NOMO-1 (cell line): ENCODE results near the gene UCHL5.
"Not testable (repeated sequence)": the region's sequence is repeated elsewhere in the genome, so short reads cannot be mapped to it uniquely, and the experiment has no call there.

Source experiments
- DNase-seq, 2 experiments: peaks; one replicate each; lab custom pipeline; 2025; ENCODE audit not compliant: unreplicated experiment in 2 of 2; lab: John Stamatoyannopoulos, UW

Gene UCHL5

GRCh38 chr1:193013707-193014106 lies 45.5 kb downstream of the UCHL5 start:
- DNase-seq = no peak

DNA sequence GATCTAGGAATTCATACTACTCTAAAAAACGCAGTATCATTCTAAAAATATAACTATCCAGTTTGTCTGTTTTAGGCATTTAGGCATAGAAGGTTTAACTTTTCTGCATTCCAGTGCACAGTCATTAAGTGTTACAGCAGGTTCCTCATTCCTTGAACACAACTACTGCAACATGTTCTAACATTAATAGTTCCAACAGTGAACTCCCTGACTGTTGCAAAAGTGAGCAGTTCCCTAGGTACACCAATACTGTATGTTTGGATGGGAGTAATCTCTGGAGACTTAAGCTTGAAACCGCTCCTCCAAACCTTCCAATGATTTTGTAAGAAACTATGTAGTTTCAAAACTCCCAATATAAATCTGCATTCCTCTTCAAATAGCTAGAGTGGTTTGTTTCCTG lies 46.2 kb downstream of the UCHL5 start:
- no peak for DNase-seq

DNA sequence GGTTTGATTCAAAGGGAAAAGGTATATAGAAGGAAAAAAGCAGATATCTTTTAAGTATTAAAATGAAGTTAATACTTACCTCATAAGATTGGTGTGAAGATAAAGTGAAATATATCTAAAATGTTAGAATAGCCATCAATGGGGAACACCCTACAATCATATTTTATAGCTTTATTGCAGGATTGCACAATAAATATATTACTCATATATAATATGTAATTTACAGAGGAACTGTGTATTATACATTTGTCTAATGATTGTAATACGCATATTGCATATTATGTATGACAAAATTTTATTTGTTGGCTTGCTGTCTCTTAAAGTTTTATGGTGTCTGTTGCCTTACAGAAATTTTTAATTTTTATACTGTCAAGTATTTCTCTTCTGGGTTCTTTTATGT lies 47.8 kb downstream of the UCHL5 start:
- no peak for DNase-seq

GRCh38 chr1:193009501-193009900 lies 49.7 kb downstream of the UCHL5 start:
- DNase-seq = no peak

- no peak for DNase-seq
Measured at GRCh38 chr1:193005785-193006184, 53.4 kb downstream of the UCHL5 start.

GRCh38 chr1:192998536-192998935 lies 60.6 kb downstream of the UCHL5 start:
- no peak for DNase-seq

DNA sequence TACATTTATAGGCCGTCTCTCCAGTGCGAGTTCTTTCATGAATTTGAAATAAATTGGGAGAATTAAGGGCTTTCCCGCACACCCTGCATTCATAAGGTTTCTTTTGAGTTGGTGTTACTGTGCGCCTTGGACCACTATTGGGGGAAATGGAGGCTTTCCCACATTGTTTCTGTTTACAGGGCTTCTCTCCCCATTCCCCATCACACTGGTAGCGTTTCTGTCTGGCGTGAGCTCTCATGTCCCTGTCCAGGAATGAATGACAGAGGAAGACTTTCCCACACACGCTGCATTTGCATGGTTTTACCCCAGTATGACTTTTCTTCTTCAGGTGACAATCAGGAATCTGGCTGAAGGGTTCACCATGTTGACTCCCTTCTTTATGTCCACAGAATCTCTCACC lies 65.0 kb downstream of the UCHL5 start:
- DNase-seq = no peak

DNA sequence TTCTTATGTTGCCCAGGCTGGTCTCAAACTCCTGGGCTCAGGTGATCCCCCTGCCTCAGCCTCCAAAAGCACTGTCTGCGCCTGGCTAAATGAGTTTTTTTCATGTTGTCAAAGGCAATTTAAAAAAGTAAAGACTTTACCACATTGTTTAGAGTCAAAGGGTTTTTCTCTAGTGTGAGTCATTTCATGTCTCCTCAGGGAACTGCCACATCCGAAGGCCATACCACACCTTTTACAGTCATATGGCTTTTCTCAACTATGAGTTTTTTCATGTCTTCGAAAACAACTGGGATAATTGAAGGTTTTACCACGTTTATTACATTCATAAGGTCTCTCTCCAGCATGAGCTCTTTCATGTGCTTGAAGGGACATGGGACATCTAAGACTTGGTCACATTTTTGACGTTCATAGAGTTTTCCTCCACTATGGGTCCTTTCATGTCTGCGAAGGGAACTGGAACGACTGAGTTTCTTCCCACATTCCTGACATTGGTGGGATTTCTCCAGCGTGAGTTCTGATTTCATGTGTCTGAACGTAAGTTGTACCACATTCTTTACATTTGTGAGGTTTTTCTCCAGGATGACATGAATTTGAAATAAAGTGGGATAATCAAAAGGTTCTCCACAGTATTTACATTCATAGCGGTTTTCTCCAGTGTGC lies 65.6 kb downstream of the UCHL5 start:
- DNase-seq = no peak

GRCh38 chr1:192986748-192987334 lies 72.3 kb downstream of the UCHL5 start:
- not testable (repeated sequence) for DNase-seq

GRCh38 chr1:192986110-192986747 lies 72.9 kb downstream of the UCHL5 start:
- no peak for DNase-seq

GRCh38 chr1:192984080-192984479 lies 75.1 kb downstream of the UCHL5 start:
- no peak for DNase-seq

DNA sequence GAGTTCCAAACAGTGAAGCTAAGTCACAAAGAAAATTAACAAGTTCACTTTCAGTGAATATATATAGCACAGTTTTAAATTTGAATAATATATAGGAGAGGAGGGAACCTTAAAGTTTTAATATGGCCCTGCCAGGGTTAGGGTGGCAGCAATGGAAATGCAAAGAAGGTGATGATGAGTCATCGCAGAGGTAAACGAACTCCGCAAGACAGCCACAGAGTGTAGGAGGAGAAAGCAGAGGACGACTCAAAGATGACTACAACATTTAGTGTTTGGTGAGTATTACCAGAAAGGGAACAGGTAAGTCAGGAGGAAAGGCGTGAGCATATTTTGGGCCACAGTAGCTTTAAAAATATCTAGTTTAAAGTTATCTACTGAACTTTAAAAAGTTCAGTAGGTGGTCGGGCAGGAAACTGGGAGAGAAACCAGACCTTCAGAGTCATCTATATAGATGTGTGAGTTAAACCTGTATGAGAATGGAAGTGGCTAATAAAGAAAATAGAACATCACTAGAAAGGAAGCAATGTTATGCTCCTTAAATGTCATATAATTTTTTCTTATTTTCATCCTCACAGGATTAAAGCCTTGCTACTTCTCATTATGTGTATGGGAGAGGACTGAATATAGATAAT lies 75.7 kb downstream of the UCHL5 start:
- no peak for DNase-seq

DNA sequence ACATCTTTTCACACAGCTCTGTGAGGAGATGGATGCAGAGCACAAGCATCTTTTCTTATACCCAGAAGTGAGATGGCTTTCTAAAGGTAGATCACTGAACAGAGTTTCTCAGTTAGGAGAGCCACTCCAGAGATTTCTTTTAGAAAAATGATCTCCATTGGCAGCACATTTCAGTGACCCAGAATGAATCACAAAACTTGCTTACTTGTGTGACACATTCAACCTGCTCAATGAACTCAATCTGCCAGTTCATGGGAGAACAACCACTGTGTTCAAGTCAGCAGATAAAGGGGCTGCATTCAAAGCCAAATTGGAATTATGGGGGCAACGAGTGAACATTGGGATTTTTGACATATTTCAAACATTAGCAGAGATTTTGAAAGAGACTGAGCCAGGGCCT lies 78.3 kb downstream of the UCHL5 start:
- no peak for DNase-seq

DNA sequence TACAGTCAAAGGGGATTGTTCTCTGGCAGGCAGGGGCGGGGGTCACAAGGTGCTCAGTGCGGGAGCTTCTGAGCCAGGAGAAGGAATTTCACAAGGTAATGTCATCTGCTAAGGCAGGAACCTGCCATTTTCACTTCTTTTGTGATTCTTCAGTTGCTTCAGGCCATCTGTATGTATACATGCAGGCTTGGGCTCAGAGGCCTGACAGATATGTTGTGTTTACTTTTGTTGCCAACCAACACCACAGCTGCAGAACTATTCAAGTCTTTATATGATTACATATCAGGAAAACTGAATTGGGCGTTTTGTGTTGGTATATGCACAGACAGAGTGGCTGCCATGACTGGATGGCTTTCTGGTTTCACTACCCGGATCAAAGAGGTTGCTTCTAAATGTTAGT lies 78.8 kb downstream of the UCHL5 start:
- not testable (repeated sequence) for DNase-seq

DNA sequence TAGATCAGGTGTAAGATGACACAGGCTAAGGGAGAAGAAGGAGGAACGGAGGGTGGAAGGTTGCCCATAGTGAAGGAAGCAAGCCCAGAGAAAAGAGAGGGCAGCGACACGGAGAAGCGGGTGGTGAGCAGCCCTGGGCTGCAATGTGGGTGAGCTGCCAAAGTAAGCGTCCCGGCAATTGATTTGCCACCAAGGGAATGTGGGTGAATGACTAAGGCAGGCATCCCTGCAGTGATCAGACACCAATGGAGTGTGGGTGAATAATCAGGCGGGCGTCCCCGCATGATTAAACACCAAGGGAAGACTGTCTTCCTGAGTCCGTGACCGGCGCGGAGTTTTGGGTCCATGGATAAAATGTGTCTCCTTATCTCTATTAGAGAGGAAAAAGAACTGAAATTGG lies 79.6 kb downstream of the UCHL5 start:
- DNase-seq = no peak

DNA sequence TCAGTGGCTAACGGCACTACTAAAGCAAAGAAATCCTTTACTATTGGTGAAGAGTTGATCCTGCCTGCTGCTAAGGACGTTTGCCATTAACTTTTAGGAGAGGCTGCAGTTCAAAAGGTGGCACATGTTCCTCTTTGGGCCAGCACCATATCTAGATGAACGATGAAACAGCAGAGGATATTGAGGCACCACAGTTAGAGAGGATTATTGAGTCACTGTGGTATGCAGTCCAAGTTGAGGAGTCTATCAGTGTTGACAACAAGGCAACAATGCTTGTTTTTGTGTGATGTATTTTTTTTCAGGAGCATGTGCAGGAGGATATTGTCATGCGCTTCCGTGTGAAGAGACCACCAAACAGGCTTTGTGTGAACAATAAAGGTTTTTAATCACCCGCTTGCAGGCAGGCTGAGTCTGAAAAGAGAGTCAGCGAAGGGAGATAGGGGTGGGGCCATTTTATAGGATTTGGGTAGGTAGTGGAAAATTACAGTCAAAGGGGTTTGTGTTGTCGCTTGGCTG lies 80.9 kb downstream of the UCHL5 start:
- no peak for DNase-seq

- DNase-seq = no peak
Measured at GRCh38 chr1:192977089-192977706, 82.0 kb downstream of the UCHL5 start.

DNA sequence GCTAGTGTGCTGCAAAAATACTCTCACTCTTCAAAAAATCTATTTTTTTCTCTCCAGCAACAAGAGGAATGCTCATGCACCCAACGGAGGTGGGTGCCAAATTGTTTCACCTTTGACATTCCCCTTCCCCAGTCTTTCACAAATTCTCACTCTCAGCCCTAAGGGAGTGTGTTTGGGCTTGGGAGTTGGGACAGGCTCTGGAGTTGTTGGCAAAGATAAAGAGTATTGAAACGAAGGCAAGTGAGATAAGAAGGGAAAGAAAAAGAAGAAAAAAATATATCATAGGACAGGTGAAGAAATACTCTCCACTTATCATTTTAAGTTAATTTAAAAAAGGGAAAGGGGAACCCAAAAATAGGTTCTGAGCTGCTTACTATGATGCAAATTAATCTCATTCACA lies 82.6 kb downstream of the UCHL5 start:
- no peak for DNase-seq

- no peak for DNase-seq
Measured at GRCh38 chr1:192974701-192975100, 84.5 kb downstream of the UCHL5 start.

DNA sequence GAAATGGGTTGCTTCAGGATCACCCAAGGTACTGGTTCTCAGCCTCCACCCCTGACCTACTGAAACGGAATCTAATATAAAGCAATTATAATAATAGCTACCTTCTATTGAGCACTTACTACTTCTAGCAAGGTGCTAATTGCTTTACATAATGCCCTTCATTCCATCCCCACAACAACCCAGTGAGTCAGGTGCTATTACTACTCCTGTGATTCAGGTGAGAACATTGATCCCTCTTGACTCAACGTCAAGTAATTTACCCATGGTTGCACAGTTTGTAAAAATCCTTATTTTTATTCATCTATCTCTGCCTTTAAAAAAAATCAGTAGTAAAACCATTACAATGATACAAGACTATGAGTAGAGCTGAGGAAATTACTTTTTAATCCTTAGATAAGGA lies 85.2 kb downstream of the UCHL5 start:
- no peak for DNase-seq

DNA sequence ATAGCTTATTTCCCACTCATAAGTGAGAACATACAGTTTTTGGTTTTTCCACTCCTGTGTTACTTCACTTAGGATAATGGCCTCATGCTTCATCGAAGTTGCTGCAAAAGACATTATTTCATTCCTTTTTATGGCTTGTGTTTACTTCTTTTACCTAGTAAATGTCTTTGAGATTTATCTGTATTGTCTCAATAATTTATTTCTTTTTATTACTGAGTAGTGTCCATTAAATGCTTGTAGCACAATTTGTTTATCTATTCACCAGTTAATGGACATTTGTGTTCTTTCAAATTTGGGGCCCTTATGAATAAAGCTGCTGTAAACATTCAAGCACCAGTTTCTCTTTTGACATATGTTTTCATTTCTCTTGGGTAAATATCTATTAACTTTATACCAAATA lies 86.0 kb downstream of the UCHL5 start:
- no peak for DNase-seq
